ENCODE measurements around the gene ATRX. TPM values are rescaled to one million over a fixed set of nuclear protein-coding genes. Genes with fewer than 3 reads are reported as not detected.
"Not testable (repeated sequence)": the region's sequence is repeated elsewhere in the genome, so short reads cannot be mapped to it uniquely, and the experiment has no call there.

The ATRX gene
- total RNA-seq, 1 experiment from 2014 or later, result 70.2 TPM

DNA sequence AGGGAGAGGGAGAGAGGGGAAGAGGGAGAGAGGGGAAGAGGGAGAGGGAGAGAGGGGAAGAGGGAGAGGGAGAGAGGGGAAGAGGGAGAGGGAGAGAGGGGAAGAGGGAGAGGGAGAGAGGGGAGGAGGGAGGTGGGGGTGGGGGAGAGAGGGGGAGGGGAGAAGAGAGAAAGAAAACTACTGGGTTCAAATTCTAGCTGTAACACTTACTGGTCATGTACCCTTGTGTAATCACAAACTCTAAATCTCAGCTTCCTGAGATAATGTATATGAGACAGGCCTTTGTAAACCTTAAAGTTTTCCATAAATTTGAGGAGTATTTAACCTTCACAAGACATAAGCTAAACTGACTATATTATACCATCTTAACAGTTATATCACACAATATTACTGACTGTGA lies 229.7 kb downstream of the ATRX start:
- ChIA-PET POLR2A (no interaction called here), CTCF (no interaction called here)
- DNase-seq (ENCODE audit: unreplicated experiment), result no peak
- H3K4me1 Mint-ChIP-seq (ENCODE audit: insufficient read depth, unreplicated experiment), result no peaks in the 10 kb centered on the region
- peaks cover 7% of the 10 kb centered on the region for H3K9me3 Mint-ChIP-seq (ENCODE audit: unreplicated experiment)
- no peaks in the 10 kb centered on the region for H3K27me3 Mint-ChIP-seq (ENCODE audit: insufficient read depth, unreplicated experiment)
- TF ChIP-seq, protein P1, sequence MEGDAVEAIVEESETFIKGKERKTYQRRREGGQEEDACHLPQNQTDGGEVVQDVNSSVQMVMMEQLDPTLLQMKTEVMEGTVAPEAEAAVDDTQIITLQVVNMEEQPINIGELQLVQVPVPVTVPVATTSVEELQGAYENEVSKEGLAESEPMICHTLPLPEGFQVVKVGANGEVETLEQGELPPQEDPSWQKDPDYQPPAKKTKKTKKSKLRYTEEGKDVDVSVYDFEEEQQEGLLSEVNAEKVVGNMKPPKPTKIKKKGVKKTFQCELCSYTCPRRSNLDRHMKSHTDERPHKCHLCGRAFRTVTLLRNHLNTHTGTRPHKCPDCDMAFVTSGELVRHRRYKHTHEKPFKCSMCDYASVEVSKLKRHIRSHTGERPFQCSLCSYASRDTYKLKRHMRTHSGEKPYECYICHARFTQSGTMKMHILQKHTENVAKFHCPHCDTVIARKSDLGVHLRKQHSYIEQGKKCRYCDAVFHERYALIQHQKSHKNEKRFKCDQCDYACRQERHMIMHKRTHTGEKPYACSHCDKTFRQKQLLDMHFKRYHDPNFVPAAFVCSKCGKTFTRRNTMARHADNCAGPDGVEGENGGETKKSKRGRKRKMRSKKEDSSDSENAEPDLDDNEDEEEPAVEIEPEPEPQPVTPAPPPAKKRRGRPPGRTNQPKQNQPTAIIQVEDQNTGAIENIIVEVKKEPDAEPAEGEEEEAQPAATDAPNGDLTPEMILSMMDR (IDR thresholded peaks at IDR 0.05; ENCODE audit: unreplicated experiment), result no peak
- no TSS peak for BruUV-seq (replicated peaks)
- H3K27ac Mint-ChIP-seq (ENCODE audit: low read depth, unreplicated experiment), result no peak overlapping the region
- peaks cover 6% of the 10 kb centered on the region for H3K36me3 Mint-ChIP-seq (ENCODE audit: insufficient read depth, unreplicated experiment)
- H3K4me3 Mint-ChIP-seq (ENCODE audit: unreplicated experiment), result no peak overlapping the region
- intact Hi-C loops (cut with micrococcal nuclease), result no loop called here

DNA sequence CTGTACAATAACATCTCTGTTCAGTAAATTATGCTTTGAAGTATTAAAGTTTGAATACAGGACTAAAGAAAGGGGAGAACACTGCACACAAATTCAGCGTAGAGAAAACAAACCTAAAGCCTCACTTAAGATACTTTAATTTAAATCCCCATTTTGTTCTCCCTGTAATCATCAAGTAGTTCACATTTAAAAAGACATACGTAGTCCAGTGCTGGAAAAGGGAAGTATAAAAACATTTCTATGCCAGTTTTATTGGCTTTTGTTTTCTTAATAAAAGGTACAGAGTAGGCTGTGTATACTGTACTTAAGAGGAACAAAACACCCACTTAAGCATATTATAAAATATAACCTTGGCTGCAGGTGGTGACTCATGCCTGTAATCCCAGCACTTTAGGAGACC lies 237.3 kb downstream of the ATRX start:
- Mint-ChIP-seq H3K27me3 (ENCODE audit: insufficient read depth, unreplicated experiment) (no peaks in the 10 kb centered on the region), H3K4me3 (ENCODE audit: unreplicated experiment) (no peak overlapping the region), H3K36me3 (ENCODE audit: insufficient read depth, unreplicated experiment) (no peaks in the 10 kb centered on the region), H3K27ac (ENCODE audit: low read depth, unreplicated experiment) (no peak overlapping the region), H3K4me1 (ENCODE audit: insufficient read depth, unreplicated experiment) (no peaks in the 10 kb centered on the region), H3K9me3 (ENCODE audit: unreplicated experiment) (peaks cover 14% of the 10 kb centered on the region)
- ChIA-PET CTCF (no interaction called here), POLR2A (no interaction called here)
- TF ChIP-seq, protein P1 (IDR thresholded peaks at IDR 0.05; ENCODE audit: unreplicated experiment), result no peak
- no peak for DNase-seq (ENCODE audit: unreplicated experiment)
- BruUV-seq (replicated peaks), result no TSS peak
- intact Hi-C loops (cut with micrococcal nuclease), result no loop called here

DNA sequence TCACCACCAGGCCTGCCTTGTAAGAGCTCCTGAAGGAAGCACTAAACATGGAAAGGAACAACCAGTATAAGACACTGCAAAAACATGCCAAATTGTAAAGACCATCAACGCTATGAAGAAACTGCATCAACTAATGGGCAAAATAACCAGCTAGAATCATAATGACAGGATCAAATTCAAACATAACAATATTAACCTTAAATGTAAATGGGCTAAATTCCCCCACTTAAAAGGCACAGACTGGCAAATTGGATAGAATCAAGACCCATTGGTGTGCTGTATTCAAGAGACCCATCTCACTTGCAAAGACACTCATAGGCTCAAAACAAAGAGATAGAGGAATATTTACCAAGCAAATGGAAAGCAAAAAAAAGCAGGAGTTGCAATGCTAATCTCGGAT lies 246.2 kb downstream of the ATRX start:
- H3K27ac Mint-ChIP-seq (ENCODE audit: low read depth, unreplicated experiment); BruUV-seq (replicated peaks); H3K27me3 Mint-ChIP-seq (ENCODE audit: insufficient read depth, unreplicated experiment); H3K4me3 Mint-ChIP-seq (ENCODE audit: unreplicated experiment); intact Hi-C loops (cut with micrococcal nuclease); H3K4me1 Mint-ChIP-seq (ENCODE audit: insufficient read depth, unreplicated experiment); DNase-seq (ENCODE audit: unreplicated experiment): not testable (repeated sequence)
- peaks cover 13% of the 10 kb centered on the region for H3K9me3 Mint-ChIP-seq (ENCODE audit: unreplicated experiment)
- peaks cover 15% of the 10 kb centered on the region for H3K36me3 Mint-ChIP-seq (ENCODE audit: insufficient read depth, unreplicated experiment)
- ChIA-PET POLR2A (interaction anchor here (0.7 kb wide), 1 partner anchor 20 kb away, joined by 3 read pairs; no protein-coding TSS in a partner anchor), CTCF (interaction anchor here (0.7 kb wide), 1 partner anchor 8 kb away, joined by 3 read pairs; no protein-coding TSS in a partner anchor)

DNA sequence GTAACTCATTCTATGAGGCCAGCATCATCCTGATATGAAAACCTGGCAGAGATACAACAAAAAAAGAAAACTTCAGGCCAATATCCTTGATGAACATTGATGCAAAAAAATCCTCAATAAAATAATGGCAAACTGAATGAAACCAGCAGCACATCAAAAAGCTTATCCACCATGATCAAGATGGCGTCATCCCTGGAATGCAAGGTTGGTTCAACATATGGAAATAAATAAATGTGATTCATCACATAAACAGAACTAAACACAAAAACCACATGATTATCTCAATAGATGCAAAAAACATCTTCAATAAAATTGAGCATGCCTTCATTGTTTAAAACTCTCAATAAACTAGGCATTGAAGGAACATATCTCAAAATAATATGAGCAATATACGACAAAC lies 254.8 kb downstream of the ATRX start:
- H3K36me3 Mint-ChIP-seq (ENCODE audit: insufficient read depth, unreplicated experiment); DNase-seq (ENCODE audit: unreplicated experiment); H3K27me3 Mint-ChIP-seq (ENCODE audit: insufficient read depth, unreplicated experiment); H3K4me1 Mint-ChIP-seq (ENCODE audit: insufficient read depth, unreplicated experiment); BruUV-seq (replicated peaks); H3K27ac Mint-ChIP-seq (ENCODE audit: low read depth, unreplicated experiment); intact Hi-C loops (cut with micrococcal nuclease); H3K4me3 Mint-ChIP-seq (ENCODE audit: unreplicated experiment): not testable (repeated sequence)
- POLR2A ChIA-PET, result interaction anchor here (0.6 kb wide), 1 partner anchor 72 kb away, joined by 4 read pairs; no protein-coding TSS in a partner anchor
- CTCF ChIA-PET, result interaction anchor here (0.6 to 0.7 kb wide), 2 partner anchors 8 to 146 kb away, joined by 3 to 5 read pairs; no protein-coding TSS in a partner anchor
- H3K9me3 Mint-ChIP-seq (ENCODE audit: unreplicated experiment), result peaks cover 23% of the 10 kb centered on the region

DNA sequence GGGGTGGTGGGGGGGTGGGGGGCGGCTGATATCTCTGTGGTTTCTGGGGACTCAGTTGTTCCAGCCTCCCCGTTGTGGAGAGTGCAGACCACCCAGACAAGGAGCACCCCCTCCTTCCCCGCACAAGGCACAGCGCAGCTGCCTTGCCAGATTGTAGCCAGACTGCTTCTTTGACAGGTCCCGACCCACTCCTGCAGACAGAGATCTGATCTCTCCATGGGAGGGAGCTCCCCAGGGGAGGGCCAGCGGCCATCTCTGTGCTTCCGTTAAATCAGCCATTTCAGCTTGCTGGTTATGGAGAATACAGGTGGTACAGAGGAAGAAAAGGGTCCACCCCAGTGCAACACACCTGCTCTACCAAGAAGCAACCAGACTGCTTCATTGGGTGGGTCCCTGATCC lies 258.0 kb downstream of the ATRX start:
- Mint-ChIP-seq H3K4me1 (ENCODE audit: insufficient read depth, unreplicated experiment) (no peaks in the 10 kb centered on the region), H3K27ac (ENCODE audit: low read depth, unreplicated experiment) (no peak overlapping the region), H3K9me3 (ENCODE audit: unreplicated experiment) (peaks cover 23% of the 10 kb centered on the region), H3K27me3 (ENCODE audit: insufficient read depth, unreplicated experiment) (no peaks in the 10 kb centered on the region), H3K36me3 (ENCODE audit: insufficient read depth, unreplicated experiment) (peaks cover 6% of the 10 kb centered on the region), H3K4me3 (ENCODE audit: unreplicated experiment) (no peak overlapping the region)
- DNase-seq (ENCODE audit: unreplicated experiment), result no peak
- TF ChIP-seq, protein P1 (IDR thresholded peaks at IDR 0.05; ENCODE audit: unreplicated experiment), result no peak
- ChIA-PET CTCF (no interaction called here), POLR2A (interaction anchor here (0.7 kb wide), 1 partner anchor 10 kb away, joined by 3 read pairs; no protein-coding TSS in a partner anchor)
- intact Hi-C loops (cut with micrococcal nuclease), result no loop called here
- no TSS peak for BruUV-seq (replicated peaks)
